PFSK-1 (cell line): Measurements from ENCODE around the gene MPST.

ENCODE experiments used
- POLR2AphosphoS5 ChIP-seq: IDR thresholded peaks from 2 replicates; pipeline ENCODE4 v1.6.1; 2012; ENCODE audit warnings: low read depth, mild to moderate bottlenecking, control low read depth, low read length, moderate library complexity
- REST ChIP-seq, 2 experiments: IDR thresholded peaks; 2 replicates each; pipeline versions ENCODE4 v1.6.1 to v1.8.0; 2011 to 2012; ENCODE audit warnings: low read depth in 2 of 2, low read length in 2 of 2, control low read depth in 1 of 2, inconsistent platforms in 1 of 2, mild to moderate bottlenecking in 1 of 2, moderate library complexity in 1 of 2; ENCODE audit not compliant: insufficient read depth in 1 of 2
- SIN3A ChIP-seq: IDR thresholded peaks from 2 replicates; pipeline ENCODE4 v1.6.1; 2012; ENCODE audit warnings: mild to moderate bottlenecking, low read length, moderate library complexity, borderline replicate concordance; ENCODE audit not compliant: insufficient read depth
- TAF1 ChIP-seq: IDR thresholded peaks from 2 replicates; pipeline ENCODE4 v1.6.1; 2012; ENCODE audit warnings: low read length, control low read depth, borderline replicate concordance; ENCODE audit not compliant: insufficient read depth

DNA sequence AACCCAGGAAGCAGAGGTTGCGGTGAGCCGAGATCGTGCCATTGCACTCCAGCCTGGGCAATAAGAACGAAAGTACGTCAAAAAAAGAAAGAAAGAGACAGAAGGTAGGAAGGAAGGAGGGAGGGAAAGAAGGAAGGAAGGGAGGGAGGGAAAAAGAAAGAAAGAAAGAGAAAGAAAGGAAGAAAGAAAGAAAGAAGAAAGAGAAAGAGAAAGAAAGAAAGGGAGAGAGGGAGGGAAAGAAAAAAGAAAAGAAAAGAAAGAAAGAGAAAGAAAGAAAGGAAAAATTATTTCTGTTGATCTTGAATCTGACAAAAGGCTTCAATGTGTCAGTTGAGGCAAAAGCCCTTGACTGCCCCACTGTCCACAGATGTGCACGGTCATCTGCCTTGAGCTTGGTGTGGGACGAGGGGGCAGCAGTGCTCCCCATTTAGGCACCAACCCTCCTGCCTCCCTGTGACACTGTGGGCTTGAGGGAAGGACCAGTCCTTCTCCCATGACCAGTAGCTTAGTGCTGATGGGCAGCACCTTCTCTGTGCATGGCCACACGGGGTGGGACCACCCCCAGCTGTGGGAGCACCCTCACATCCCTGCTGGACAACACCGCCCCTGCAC lies 56.4 kb downstream of the MPST start:
- TF ChIP-seq SIN3A: no peak
- TF ChIP-seq TAF1: no peak
- no peak for TF ChIP-seq REST (IDR thresholded peaks at IDR 0.05; ENCODE audit: insufficient read depth in 1 of 2, low read depth in 2 of 2, low read length in 2 of 2)
- TF ChIP-seq POLR2AphosphoS5: no peak
